GM21619 (cell line): ENCODE measurements around the gene AP3S1.
"Not testable (repeated sequence)": the region's sequence is repeated elsewhere in the genome, so short reads cannot be mapped to it uniquely, and the experiment has no call there.

Experiments used
- ATAC-seq: cut with Tn5 transposase; IDR thresholded peaks from one replicate; pipeline ENCODE4 v1.9.1; 2021; ENCODE audit not compliant: unreplicated experiment

AP3S1 gene

DNA sequence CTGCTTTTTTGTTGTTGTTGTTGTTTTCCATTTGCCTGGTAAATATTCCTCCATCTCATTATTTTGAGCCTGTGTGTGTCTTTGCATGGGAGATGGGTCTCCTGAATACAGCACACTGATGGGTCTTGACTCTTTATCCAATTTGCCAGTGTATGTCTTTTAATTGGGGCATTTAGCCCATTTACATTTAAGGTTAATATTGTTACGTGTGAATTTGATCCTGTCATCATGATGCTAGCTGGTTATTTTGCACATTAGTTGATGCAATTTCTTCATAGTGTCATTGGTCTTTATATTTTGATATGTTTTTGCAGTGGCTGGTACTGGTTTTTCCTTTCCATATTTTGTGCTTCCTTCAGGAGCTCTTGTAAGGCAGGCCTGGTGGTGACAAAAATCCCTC is 16.8 kb upstream of the AP3S1 start:
- not testable (repeated sequence) for ATAC-seq

DNA sequence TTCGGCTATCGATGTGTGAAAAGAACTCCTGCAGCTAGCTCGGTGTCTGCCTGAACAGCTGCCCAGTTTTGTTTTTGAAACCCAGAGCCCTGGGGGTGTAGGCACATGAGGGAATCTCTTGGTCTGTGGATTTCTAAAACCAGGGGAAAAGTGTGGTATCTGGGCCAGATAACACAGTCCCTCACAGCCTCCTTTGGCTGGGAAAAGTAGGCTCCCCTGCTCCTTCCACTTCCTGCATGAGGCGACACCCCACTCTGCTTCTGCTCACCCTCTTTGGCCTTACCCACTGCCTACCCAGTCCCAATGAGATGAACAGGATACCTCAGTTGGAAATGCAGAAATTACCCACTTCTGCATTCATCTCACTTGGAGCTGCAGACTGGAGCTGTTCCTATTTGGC is 15.8 kb upstream of the AP3S1 start:
- no peak for ATAC-seq

DNA sequence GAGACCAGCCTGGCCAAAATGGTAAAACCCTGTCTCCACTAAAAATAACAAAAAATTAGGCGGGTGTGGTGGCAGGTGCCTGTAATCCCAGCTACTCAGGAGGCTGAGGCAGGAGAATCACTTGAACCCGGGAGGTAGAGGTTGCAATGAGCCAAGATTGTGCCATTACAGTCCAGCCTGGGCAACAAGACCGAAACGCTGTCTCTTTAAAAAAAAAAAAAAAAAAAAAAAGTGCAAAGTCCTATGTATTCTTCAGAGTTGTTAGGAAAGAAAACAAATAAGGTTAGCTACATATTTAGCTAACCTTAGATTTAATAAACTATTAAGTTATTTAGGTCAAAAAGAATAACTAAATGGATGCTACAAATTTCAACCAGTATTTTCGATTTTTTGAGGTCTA is 11.8 kb upstream of the AP3S1 start:
- no peak for ATAC-seq

GRCh38 chr5:115831163-115831768 is 10.5 kb upstream of the AP3S1 start:
- ATAC-seq: peak; percentile 69

DNA sequence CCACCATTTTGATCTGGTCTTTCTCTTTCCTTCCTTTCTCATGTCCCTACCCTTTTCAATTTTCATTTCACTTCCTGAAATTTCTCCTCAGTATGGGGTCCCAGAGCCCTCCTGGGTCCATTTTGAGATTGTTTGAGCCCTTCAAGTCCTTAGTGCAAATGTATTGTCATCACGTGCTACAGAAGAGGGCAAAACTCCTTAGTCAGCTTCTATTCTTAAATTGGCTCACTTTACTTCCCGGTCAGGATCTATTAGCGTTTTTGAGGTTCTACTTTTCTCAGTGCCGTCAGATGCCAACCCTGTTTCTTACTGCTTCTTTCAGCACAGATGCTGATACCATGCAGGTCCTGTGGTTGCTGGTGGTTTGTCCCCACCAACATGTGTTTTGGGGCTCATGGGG is 6.3 kb upstream of the AP3S1 start:
- ATAC-seq: no peak

DNA sequence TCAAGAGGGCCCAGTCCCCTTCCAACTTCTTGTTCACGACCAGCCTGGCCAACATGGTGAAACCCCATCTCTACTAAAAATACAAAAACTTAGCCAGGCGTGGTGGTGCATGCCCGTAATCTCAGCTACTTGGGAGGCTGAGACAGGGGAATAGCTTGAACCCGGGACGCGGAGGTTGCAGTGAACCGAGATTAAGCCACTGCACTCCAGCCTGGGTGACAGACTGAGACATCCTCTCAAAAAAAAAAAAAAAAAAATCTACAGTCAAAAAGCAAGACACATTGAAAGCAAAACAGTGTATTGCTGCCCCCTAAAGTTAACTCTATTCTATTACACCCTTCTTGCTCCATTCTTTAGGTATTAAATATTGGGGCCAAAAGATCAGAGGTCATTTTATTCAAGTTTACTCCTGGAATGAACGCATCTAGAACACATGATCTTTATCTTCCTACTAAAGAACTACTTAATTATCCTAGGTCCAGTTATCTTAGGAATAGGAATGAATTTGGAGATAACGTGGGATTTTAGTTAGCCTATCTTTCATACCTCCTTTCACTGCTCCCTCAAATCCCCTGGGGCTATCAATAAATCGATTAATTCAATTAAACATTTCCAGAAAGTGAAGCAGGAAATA is 2.7 kb upstream of the AP3S1 start:
- no peak for ATAC-seq

- no peak for ATAC-seq
These were observed 862 bp upstream of the AP3S1 start for GRCh38 chr5:115840873-115841272.

DNA sequence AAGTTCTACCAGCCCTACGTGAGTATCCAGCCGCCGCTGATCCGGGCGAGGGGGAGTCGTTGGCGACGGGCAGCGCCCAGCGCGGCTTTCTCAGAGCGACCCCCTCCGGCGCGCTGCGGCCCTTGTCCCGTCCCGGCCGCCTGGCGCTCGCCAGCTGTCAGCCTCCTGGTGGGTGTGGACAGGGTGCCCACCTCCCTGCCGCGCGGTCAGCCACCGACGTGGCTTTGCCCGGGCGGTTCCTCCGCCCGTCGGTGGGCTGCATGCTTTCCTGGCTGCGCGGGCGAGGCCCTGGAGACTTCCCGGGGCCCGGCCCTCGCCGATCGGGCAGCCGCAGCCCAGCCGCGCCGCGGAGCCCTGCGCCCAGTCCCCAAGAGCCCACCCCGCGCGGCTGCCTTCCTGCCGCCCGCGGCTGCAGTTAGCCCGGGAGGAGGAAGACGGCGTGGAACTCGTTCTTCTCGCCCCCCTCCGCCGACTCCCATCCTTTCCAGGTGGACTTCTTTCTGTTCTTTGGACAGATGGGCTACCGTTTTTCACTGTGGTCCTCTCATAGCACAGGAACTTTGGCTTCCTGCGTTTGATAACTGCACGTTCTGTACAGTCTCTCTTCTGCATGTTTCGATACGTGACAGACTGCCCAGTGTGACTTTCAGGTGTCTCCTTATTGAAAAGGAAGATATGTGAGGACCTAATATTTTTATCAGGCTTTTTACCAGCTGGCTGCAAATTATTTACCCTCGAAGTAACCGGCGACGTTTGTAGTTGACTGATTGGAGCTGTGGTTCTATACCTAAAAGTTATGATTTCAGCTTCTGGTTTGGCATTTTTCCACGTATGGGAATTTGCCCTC is 577 bp downstream of the AP3S1 start:
- ATAC-seq: peak; percentile 40

GRCh38 chr5:115842952-115843351 is 1.2 kb downstream of the AP3S1 start:
- no peak for ATAC-seq

DNA sequence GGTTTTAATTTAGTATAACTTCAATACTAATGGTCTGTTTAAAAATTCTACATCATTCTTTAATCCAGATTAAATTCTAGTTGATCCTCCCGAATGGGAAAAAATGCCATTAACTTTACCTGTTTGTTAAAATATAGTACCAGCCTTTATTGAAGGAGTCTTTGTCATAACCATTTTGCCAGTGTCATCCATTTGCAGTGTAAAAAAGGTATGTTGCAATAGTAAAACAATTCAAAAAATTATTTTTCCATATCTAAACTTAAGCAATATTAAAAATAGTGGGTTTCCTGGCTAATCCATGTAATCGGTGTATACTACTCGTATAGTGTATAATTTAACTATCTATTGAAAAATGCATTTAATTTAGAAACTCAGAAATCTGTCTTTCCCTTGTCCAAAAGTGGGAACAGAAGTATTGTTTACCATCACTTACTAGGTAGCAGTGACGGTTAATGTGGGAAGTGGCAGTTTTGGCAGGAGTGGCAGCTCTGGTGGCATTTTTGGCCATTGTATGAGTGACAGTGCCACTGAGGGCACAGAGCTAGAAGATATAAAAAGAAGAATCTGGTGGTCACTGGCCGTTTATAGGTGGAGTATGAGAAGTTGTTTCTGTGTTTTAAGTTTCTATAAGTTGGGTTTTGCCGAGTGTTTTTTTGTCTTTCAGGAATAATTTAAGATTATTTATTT is 1.9 kb downstream of the AP3S1 start:
- no peak for ATAC-seq

GRCh38 chr5:115844321-115844817 is 2.6 kb downstream of the AP3S1 start:
- ATAC-seq: no peak

- ATAC-seq: no peak
These were observed 5.6 kb downstream of the AP3S1 start for GRCh38 chr5:115847290-115847689.

- no peak for ATAC-seq
These were observed 7.6 kb downstream of the AP3S1 start for GRCh38 chr5:115849258-115849798.

GRCh38 chr5:115850744-115851416 is 9.1 kb downstream of the AP3S1 start:
- ATAC-seq: no peak

- ATAC-seq: no peak
These were observed 12.4 kb downstream of the AP3S1 start for GRCh38 chr5:115854139-115854538.

- no peak for ATAC-seq
These were observed 14.2 kb downstream of the AP3S1 start for GRCh38 chr5:115855959-115856358.

GRCh38 chr5:115857057-115857479 is 15.3 kb downstream of the AP3S1 start:
- no peak for ATAC-seq

DNA sequence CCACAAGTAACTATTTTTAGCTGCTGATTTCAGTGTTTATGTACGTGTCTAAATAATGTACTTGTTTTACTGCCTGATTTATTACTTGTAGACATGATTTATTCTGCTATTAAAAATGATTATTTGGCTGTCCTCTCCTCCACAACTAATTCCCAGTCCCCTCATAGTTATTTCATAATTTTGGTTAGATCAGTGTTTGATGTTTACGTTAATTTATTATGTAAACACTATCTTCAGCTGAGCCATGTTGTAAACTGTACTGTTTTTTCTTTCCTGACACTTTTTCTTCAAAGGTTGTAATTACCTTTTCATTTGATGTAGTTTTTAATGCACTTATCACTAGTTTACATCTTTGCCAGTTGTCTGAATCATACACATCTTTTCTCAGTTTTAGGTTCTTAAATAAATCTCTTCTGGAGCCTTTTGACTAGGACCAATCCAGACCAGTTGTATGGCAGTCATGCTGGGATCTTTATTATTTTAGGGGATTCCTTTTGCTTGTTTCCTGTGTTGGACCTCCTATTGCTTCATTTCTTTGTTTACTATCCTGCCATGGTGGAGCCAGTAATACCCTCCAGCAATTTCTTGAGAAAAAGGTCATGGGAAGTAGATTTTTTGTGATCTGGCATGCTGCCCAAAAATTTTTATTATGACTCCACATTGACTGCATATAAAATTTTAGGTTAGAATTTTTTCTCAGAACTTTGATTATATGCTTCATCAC is 16.1 kb downstream of the AP3S1 start:
- no peak for ATAC-seq

GRCh38 chr5:115858396-115858795 is 16.7 kb downstream of the AP3S1 start:
- ATAC-seq: no peak

DNA sequence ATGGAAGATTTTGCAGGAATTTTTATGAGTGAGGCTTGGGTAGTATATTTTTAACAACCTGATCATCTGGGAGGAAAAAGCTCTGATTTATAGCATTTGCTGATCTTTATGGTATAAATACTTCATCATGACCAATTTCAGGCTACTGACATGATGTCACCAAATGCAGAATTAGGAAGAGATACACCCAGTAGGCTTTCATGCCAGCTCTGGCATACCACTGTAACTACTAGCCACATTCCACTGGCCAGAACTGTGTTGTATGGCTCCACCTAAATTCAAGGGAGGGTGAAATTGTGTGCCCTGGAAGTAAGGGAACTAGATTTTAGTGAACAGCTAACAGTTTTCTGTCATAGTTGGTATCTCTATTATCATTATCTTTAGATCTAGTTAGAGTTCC is 17.6 kb downstream of the AP3S1 start:
- ATAC-seq: no peak
